Measurements from ENCODE around the gene SUPT3H.

Gene SUPT3H

GRCh38 chr6:45169815-45170214 is 207.9 kb downstream of the SUPT3H start:
- TF ChIP-seq TCF12 (IDR thresholded peaks at IDR 0.05; ENCODE audit: low read depth) (no peak), YY1 (IDR thresholded peaks at IDR 0.05; ENCODE audit: low read depth) (no peak), TEAD4 (IDR thresholded peaks at IDR 0.05) (no peak)
- TF ChIP-seq, protein P1, sequence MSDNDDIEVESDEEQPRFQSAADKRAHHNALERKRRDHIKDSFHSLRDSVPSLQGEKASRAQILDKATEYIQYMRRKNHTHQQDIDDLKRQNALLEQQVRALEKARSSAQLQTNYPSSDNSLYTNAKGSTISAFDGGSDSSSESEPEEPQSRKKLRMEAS (IDR thresholded peaks at IDR 0.05), result no peak

DNA sequence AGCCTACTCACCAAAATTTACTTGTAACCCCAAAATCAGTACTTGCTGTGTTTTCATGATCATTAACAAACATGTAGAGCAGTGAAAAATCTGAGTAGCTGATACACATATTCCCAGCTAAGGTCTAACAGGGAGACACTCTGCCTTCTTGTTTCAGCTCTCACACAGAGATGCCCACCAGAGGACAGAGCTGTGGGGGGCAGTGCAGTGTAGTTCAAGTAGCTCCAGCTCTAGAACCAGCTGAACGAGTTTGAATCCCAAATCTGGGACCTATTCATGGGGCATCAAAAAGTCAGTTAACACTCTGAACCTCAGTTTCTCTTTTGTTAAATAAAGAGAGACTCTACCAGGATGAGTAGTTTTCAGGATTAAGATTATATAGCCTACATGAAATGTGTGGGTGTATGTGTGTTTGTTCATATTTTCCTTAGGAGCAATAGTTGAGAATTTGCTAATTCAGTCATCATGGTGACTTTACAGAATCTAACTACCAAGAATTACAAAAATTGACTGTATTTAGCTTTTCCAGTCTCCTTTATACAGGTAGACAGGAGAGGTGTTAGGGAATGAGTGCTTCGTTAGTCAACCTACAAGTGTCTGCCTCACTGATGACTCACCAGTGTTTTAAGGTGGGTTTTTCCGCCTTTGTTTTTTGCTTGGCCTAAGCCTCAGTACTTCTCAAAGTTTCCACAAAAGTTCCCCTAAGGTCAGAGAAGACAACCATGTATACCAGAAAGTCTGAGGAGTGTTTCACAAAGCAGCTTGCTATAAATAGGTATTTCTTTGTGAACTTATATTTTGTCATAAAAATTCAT is 213.6 kb downstream of the SUPT3H start:
- no peak for TF ChIP-seq YY1 (IDR thresholded peaks at IDR 0.05; ENCODE audit: low read depth)
- no peak for TF ChIP-seq ZBTB7A (IDR thresholded peaks at IDR 0.05; ENCODE audit: low read depth)
- TF ChIP-seq EGR1 (IDR thresholded peaks at IDR 0.05), result no peak

DNA sequence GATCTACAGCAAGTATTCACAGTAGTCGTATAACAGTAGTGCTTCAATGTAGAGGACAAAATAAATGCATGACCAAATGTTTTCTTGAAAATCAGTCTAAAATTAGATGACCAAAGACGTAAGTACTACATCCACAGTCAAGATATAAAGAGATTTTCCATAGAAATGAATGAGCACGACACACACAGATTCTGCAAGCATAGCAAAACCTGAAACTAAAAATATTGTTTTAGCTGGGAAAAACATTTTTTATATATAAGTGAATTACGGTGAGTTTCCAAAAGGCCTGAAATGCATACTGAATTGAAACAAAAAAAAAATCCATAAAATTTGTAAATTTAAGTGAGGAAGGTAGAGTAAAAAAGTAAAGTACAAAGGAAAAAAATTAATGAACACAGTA is 217.4 kb downstream of the SUPT3H start:
- TF ChIP-seq CEBPB (IDR thresholded peaks at IDR 0.05) (no peak), FOXM1 (IDR thresholded peaks at IDR 0.05; ENCODE audit: borderline replicate concordance, low read depth) (no peak), RAD21 (IDR thresholded peaks at IDR 0.05; ENCODE audit: low read depth) (no peak), TAF1 (IDR thresholded peaks at IDR 0.05; ENCODE audit: low read depth) (no peak), USF1 (IDR thresholded peaks at IDR 0.05) (no peak), EP300 (IDR thresholded peaks at IDR 0.05; ENCODE audit: borderline replicate concordance) (no peak), ZBTB7A (IDR thresholded peaks at IDR 0.05; ENCODE audit: low read depth) (no peak), TCF12 (IDR thresholded peaks at IDR 0.05; ENCODE audit: low read depth) (no peak), TEAD4 (IDR thresholded peaks at IDR 0.05) (no peak), CREB1 (IDR thresholded peaks at IDR 0.05; ENCODE audit: low read depth) (no peak), YY1 (IDR thresholded peaks at IDR 0.05; ENCODE audit: low read depth) (no peak), NFIC (IDR thresholded peaks at IDR 0.05) (no peak), EGR1 (IDR thresholded peaks at IDR 0.05) (no peak)
- TF ChIP-seq, protein P2, sequence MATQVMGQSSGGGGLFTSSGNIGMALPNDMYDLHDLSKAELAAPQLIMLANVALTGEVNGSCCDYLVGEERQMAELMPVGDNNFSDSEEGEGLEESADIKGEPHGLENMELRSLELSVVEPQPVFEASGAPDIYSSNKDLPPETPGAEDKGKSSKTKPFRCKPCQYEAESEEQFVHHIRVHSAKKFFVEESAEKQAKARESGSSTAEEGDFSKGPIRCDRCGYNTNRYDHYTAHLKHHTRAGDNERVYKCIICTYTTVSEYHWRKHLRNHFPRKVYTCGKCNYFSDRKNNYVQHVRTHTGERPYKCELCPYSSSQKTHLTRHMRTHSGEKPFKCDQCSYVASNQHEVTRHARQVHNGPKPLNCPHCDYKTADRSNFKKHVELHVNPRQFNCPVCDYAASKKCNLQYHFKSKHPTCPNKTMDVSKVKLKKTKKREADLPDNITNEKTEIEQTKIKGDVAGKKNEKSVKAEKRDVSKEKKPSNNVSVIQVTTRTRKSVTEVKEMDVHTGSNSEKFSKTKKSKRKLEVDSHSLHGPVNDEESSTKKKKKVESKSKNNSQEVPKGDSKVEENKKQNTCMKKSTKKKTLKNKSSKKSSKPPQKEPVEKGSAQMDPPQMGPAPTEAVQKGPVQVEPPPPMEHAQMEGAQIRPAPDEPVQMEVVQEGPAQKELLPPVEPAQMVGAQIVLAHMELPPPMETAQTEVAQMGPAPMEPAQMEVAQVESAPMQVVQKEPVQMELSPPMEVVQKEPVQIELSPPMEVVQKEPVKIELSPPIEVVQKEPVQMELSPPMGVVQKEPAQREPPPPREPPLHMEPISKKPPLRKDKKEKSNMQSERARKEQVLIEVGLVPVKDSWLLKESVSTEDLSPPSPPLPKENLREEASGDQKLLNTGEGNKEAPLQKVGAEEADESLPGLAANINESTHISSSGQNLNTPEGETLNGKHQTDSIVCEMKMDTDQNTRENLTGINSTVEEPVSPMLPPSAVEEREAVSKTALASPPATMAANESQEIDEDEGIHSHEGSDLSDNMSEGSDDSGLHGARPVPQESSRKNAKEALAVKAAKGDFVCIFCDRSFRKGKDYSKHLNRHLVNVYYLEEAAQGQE (IDR thresholded peaks at IDR 0.05; ENCODE audit: low read depth), result no peak
- TF ChIP-seq, protein P1 (IDR thresholded peaks at IDR 0.05), result no peak

- TF ChIP-seq, protein P1 (IDR thresholded peaks at IDR 0.05), result no peak
- TF ChIP-seq TAF1 (IDR thresholded peaks at IDR 0.05; ENCODE audit: low read depth) (no peak), YY1 (IDR thresholded peaks at IDR 0.05; ENCODE audit: low read depth) (no peak), RAD21 (IDR thresholded peaks at IDR 0.05; ENCODE audit: low read depth) (no peak), TEAD4 (IDR thresholded peaks at IDR 0.05) (no peak), CREB1 (IDR thresholded peaks at IDR 0.05; ENCODE audit: low read depth) (no peak), EP300 (IDR thresholded peaks at IDR 0.05; ENCODE audit: borderline replicate concordance) (no peak), FOXM1 (IDR thresholded peaks at IDR 0.05; ENCODE audit: borderline replicate concordance, low read depth) (no peak), USF1 (IDR thresholded peaks at IDR 0.05) (no peak), NFIC (IDR thresholded peaks at IDR 0.05) (no peak), CEBPB (IDR thresholded peaks at IDR 0.05) (no peak), TCF12 (IDR thresholded peaks at IDR 0.05; ENCODE audit: low read depth) (no peak), ZBTB7A (IDR thresholded peaks at IDR 0.05; ENCODE audit: low read depth) (no peak), EGR1 (IDR thresholded peaks at IDR 0.05) (no peak)
- TF ChIP-seq, protein P2 (IDR thresholded peaks at IDR 0.05; ENCODE audit: low read depth), result no peak
These were observed 221.7 kb downstream of the SUPT3H start for GRCh38 chr6:45156075-45156474.

DNA sequence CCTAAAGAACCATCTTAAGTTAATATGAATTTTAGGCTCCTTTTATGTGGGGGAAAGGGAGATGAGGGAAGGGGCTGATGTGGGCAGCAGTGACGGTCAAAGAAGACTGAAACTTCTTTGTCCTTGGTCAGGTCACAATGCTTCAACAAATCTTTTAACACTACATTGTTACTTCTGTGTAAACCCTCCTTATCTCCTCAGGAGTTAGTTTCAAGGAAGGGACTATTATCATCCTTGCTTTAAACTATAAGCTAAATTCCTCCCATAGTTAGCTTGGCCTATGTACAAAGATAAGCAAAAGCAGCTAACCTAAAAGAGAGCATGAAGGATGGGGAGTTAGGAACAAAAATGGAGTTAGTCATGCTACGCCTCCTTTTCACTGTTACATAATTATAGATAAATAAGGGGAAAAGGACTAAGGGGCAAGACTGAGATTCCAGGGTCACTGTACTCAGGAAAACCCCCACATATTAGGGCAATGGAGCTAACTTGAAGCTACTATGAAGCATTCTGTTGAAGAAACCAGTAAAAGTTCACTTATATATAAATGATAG is 222.3 kb downstream of the SUPT3H start:
- TF ChIP-seq YY1 (IDR thresholded peaks at IDR 0.05; ENCODE audit: low read depth) (no peak), USF1 (IDR thresholded peaks at IDR 0.05) (no peak), TCF12 (IDR thresholded peaks at IDR 0.05; ENCODE audit: low read depth) (no peak), EGR1 (IDR thresholded peaks at IDR 0.05) (no peak), CEBPB (IDR thresholded peaks at IDR 0.05) (no peak), CREB1 (IDR thresholded peaks at IDR 0.05; ENCODE audit: low read depth) (no peak), TEAD4 (IDR thresholded peaks at IDR 0.05) (no peak), RAD21 (IDR thresholded peaks at IDR 0.05; ENCODE audit: low read depth) (no peak), NFIC (IDR thresholded peaks at IDR 0.05) (no peak)
- TF ChIP-seq, protein P1 (IDR thresholded peaks at IDR 0.05), result no peak
